ENCODE data around the gene MINK1. TPM values are rescaled to one million over a fixed set of nuclear protein-coding genes. Genes with fewer than 3 reads are reported as not detected.

MINK1 gene
- total RNA-seq, 1 experiment from 2014 or later = 160 TPM

DNA sequence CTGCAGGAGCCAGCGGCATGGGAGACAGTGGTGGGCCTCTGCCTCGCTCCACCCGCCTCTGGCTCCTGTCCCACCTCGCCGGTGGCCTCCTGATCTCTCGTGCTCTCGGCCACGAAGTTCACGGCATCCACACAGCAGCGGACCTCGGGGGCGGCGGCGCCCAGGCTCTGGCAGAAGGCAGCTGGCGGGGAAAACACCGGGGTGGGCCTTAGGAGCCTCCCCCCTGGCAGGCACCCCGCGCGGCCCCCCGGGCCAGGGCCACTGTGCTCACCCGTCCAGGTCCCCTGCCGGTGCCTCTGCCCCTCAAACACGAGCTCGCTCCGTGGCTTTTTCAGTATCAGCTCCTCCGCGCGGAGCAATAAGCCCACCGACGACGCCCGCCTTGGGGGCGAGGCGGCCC lies 65.8 kb downstream of the MINK1 start:
- Histone ChIP-seq H3K79me2 (ENCODE audit: low read depth) (no peaks in the 10 kb centered on the region), H3K9me3 (ENCODE audit: insufficient read depth, low read depth) (no peaks in the 10 kb centered on the region), H3K4me1 (replicated peaks; ENCODE audit: insufficient read depth) (peaks cover 13% of the 10 kb centered on the region), H2AFZ (no peak overlapping the region), H3K4me2 (no peak overlapping the region), H3K27me3 (ENCODE audit: insufficient read depth, low read depth) (no peaks in the 10 kb centered on the region), H4K20me1 (ENCODE audit: insufficient read depth) (no peaks in the 10 kb centered on the region), H3F3A (ENCODE audit: insufficient read depth, low read depth) (peaks cover 31% of the 10 kb centered on the region; the same call in 1 of the 2 replicates), H3K27ac (no peak overlapping the region), H3K36me3 (ENCODE audit: low read depth) (no peaks in the 10 kb centered on the region), H3K4me3 (no peak overlapping the region), H3K9me2 (ENCODE audit: insufficient read depth) (no peaks in the 10 kb centered on the region)
- BruUV-seq (replicated peaks) = no TSS peak
- ChIA-PET POLR2A (ENCODE audit: unreplicated experiment) (no interaction called here), CTCF (interaction anchor here (0.6 kb wide), 1 partner anchor 300 kb away, joined by 4 read pairs; no protein-coding TSS in a partner anchor)
- DNase-seq = no peak
- intact Hi-C loops (cut with micrococcal nuclease; ENCODE audit: unreplicated experiment) = no loop called here
- TF ChIP-seq CTCF (conservative IDR thresholded peaks at IDR 0.05) (no peak), EZH2 (IDR thresholded peaks at IDR 0.05; ENCODE audit: low read depth) (no peak)

GRCh38 chr17:4899341-4900230 lies 66.4 kb downstream of the MINK1 start, which contains the start of gene C17orf107:
Gene C17orf107, plus strand, starts transcription at chr17:4899536. Its CDS starts 227 bp downstream, at chr17:4899763.
- Histone ChIP-seq H3F3A (ENCODE audit: insufficient read depth, low read depth) (peaks cover 31% of the 10 kb centered on the region; the same call in 1 of the 2 replicates), H3K9me2 (ENCODE audit: insufficient read depth) (no peaks in the 10 kb centered on the region), H2AFZ (no peak within 1 kb of the TSS), H3K4me2 (no peak within 1 kb of the TSS), H4K20me1 (ENCODE audit: insufficient read depth) (no peaks in the 10 kb centered on the region), H3K9me3 (ENCODE audit: insufficient read depth, low read depth) (no peaks in the 10 kb centered on the region), H3K27me3 (ENCODE audit: insufficient read depth, low read depth) (no peaks in the 10 kb centered on the region), H3K27ac (no peak within 1 kb of the TSS; the same call in 1 of the 2 replicates), H3K79me2 (ENCODE audit: low read depth) (no peaks in the 10 kb centered on the region), H3K4me3 (no peak within 1 kb of the TSS), H3K4me1 (replicated peaks; ENCODE audit: insufficient read depth) (peaks cover 13% of the 10 kb centered on the region), H3K36me3 (ENCODE audit: low read depth) (no peaks in the 10 kb centered on the region)
- ChIA-PET CTCF (interaction anchor here (0.6 kb wide), 1 partner anchor 301 kb away, joined by 4 read pairs; no protein-coding TSS in a partner anchor), POLR2A (ENCODE audit: unreplicated experiment) (no interaction called here)
- peak in 1 of 2 experiments; percentile 44 for DNase-seq
- intact Hi-C loops (cut with micrococcal nuclease; ENCODE audit: unreplicated experiment) = loop anchor here (5.0 to 10.0 kb wide), 2 partner anchors 332 to 475 kb away; no protein-coding TSS in a partner anchor
- no TSS peak for BruUV-seq (replicated peaks)
- no peak for TF ChIP-seq EZH2 (IDR thresholded peaks at IDR 0.05; ENCODE audit: low read depth)
- TF ChIP-seq CTCF (conservative IDR thresholded peaks at IDR 0.05) = no peak

DNA sequence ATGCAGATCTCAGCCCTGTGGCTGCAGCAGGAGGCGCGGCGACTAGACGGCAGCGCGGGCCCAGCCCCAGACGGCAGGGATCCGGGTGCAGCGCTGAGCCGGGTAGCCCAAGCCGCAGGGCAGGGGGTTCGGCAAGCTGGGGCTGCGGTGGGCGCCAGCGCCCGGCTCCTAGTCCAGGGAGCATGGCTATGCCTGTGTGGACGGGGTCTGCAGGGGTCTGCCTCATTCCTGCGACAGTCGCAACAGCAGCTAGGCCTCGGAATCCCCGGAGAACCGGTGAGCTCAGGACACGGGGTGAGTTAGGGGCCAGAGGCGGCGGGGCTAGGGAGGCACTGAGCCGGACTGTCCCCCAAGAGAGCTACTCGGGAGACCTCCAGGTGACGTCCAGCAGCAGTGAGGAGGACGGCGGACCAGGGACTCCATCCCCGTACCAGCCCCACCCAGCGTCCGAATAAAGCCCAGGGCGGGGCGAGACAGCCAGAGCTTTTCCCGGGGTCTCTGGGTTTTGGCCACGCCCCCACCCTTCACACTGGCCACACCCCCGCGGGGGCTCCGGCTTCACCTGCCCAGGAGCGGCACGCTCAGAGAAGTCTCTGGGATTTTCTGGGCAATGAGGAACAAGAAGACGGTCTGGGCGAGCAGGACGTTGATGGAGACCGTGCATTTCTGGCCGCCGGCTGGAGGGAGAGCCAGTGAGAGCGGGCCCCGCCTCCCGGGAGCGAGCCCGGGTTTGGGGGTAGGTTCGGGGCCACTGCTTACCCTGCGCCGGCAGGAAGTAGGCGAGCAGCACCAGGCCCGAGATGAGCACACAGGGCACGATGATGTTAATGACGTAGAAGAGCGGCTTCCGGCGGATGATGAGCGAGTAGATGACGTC lies 67.3 kb downstream of the MINK1 start:
- Histone ChIP-seq H3K9me3 (ENCODE audit: insufficient read depth, low read depth) (no peaks in the 10 kb centered on the region), H3K9me2 (ENCODE audit: insufficient read depth) (no peaks in the 10 kb centered on the region), H4K20me1 (ENCODE audit: insufficient read depth) (no peaks in the 10 kb centered on the region), H3F3A (ENCODE audit: insufficient read depth, low read depth) (peaks cover 31% of the 10 kb centered on the region; the same call in 1 of the 2 replicates), H3K27ac (no peak overlapping the region), H3K36me3 (ENCODE audit: low read depth) (no peaks in the 10 kb centered on the region), H3K4me3 (no peak overlapping the region), H2AFZ (no peak overlapping the region), H3K27me3 (ENCODE audit: insufficient read depth, low read depth) (no peaks in the 10 kb centered on the region), H3K79me2 (ENCODE audit: low read depth) (no peaks in the 10 kb centered on the region), H3K4me1 (replicated peaks; ENCODE audit: insufficient read depth) (peaks cover 13% of the 10 kb centered on the region), H3K4me2 (no peak overlapping the region)
- ChIA-PET CTCF (no interaction called here), POLR2A (ENCODE audit: unreplicated experiment) (no interaction called here)
- no TSS peak for BruUV-seq (replicated peaks)
- no peak for TF ChIP-seq CTCF (conservative IDR thresholded peaks at IDR 0.05)
- TF ChIP-seq EZH2 (IDR thresholded peaks at IDR 0.05; ENCODE audit: low read depth) = no peak
- intact Hi-C loops (cut with micrococcal nuclease; ENCODE audit: unreplicated experiment) = loop anchor here (5.0 to 10.0 kb wide), 2 partner anchors 333 to 476 kb away; no protein-coding TSS in a partner anchor
- DNase-seq = no peak

All from PC-9 (cell line).